Measurements from ENCODE around the gene HHEX. TPM values are rescaled to one million over a fixed set of nuclear protein-coding genes. Genes with fewer than 3 reads are reported as not detected.

Gene HHEX
- total and polyA plus RNA-seq, 10 of the 15 experiments (the other 5 are each of a cell fraction or from before 2014, with no cell fraction given), result 3.9 to 32.8 (median 16.4) TPM

- TF ChIP-seq TAF1 (IDR thresholded peaks at IDR 0.05; ENCODE audit: borderline replicate concordance, low read depth, low read length) (no peak), ELK1 (IDR thresholded peaks at IDR 0.05; ENCODE audit: low read depth, low read length) (no peak), TBL1XR1 (IDR thresholded peaks at IDR 0.05; ENCODE audit: low read depth, low read length) (peak; percentile 55), EP300 (IDR thresholded peaks at IDR 0.05; ENCODE audit: borderline replicate concordance in 1 of 2, control insufficient read depth in 1 of 2, low read depth in 2 of 2, low read length in 2 of 2) (peak in 1 of 2 experiments; percentile 6; a peak in 1 of 4 replicates), SPI1 (IDR thresholded peaks at IDR 0.05; ENCODE audit: borderline replicate concordance, insufficient read depth, low read depth, low read length) (no peak), FOS (IDR thresholded peaks at IDR 0.05; ENCODE audit: borderline replicate concordance, extremely low read depth, insufficient read length) (no peak), ZZZ3 (IDR thresholded peaks at IDR 0.05; ENCODE audit: control insufficient read depth, insufficient read length, low read depth) (no peak), JUNB (IDR thresholded peaks at IDR 0.05) (no peak), NR2C2 (IDR thresholded peaks at IDR 0.05; ENCODE audit: borderline replicate concordance, control insufficient read depth, insufficient read length, low read depth) (no peak), KAT2A (conservative IDR thresholded peaks at IDR 0.05; ENCODE audit: control insufficient read depth, low read depth, low read length) (no peak), SMAD1 (IDR thresholded peaks at IDR 0.05; ENCODE audit: low read depth, partially characterized antibody) (no peak), MEF2B (IDR thresholded peaks at IDR 0.05; ENCODE audit: partially characterized antibody, poor library complexity, severe bottlenecking) (peak; percentile 36), ZBTB33 (IDR thresholded peaks at IDR 0.05) (no peak), ZNF217 (IDR thresholded peaks at IDR 0.05) (no peak), MYB (IDR thresholded peaks at IDR 0.05; ENCODE audit: borderline replicate concordance, low read depth, low read length) (no peak), PAX5 (IDR thresholded peaks at IDR 0.05; ENCODE audit: borderline replicate concordance, low read depth, low read length) (no peak), CHD4 (IDR thresholded peaks at IDR 0.05) (no peak), SMARCA5 (IDR thresholded peaks at IDR 0.05) (no peak), TCF12 (IDR thresholded peaks at IDR 0.05; ENCODE audit: low read depth, low read length) (peak; percentile 81), RAD51 (IDR thresholded peaks at IDR 0.05) (no peak)
- TF ChIP-seq, protein P1, sequence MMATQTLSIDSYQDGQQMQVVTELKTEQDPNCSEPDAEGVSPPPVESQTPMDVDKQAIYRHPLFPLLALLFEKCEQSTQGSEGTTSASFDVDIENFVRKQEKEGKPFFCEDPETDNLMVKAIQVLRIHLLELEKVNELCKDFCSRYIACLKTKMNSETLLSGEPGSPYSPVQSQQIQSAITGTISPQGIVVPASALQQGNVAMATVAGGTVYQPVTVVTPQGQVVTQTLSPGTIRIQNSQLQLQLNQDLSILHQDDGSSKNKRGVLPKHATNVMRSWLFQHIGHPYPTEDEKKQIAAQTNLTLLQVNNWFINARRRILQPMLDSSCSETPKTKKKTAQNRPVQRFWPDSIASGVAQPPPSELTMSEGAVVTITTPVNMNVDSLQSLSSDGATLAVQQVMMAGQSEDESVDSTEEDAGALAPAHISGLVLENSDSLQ (IDR thresholded peaks at IDR 0.05), result no peak
- TF ChIP-seq, protein P2, sequence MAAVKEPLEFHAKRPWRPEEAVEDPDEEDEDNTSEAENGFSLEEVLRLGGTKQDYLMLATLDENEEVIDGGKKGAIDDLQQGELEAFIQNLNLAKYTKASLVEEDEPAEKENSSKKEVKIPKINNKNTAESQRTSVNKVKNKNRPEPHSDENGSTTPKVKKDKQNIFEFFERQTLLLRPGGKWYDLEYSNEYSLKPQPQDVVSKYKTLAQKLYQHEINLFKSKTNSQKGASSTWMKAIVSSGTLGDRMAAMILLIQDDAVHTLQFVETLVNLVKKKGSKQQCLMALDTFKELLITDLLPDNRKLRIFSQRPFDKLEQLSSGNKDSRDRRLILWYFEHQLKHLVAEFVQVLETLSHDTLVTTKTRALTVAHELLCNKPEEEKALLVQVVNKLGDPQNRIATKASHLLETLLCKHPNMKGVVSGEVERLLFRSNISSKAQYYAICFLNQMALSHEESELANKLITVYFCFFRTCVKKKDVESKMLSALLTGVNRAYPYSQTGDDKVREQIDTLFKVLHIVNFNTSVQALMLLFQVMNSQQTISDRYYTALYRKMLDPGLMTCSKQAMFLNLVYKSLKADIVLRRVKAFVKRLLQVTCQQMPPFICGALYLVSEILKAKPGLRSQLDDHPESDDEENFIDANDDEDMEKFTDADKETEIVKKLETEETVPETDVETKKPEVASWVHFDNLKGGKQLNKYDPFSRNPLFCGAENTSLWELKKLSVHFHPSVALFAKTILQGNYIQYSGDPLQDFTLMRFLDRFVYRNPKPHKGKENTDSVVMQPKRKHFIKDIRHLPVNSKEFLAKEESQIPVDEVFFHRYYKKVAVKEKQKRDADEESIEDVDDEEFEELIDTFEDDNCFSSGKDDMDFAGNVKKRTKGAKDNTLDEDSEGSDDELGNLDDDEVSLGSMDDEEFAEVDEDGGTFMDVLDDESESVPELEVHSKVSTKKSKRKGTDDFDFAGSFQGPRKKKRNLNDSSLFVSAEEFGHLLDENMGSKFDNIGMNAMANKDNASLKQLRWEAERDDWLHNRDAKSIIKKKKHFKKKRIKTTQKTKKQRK (IDR thresholded peaks at IDR 0.05; ENCODE audit: low read depth, low read length), result no peak
- TF ChIP-seq, protein P3, sequence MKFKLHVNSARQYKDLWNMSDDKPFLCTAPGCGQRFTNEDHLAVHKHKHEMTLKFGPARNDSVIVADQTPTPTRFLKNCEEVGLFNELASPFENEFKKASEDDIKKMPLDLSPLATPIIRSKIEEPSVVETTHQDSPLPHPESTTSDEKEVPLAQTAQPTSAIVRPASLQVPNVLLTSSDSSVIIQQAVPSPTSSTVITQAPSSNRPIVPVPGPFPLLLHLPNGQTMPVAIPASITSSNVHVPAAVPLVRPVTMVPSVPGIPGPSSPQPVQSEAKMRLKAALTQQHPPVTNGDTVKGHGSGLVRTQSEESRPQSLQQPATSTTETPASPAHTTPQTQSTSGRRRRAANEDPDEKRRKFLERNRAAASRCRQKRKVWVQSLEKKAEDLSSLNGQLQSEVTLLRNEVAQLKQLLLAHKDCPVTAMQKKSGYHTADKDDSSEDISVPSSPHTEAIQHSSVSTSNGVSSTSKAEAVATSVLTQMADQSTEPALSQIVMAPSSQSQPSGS (IDR thresholded peaks at IDR 0.05; ENCODE audit: low read length), result peak; percentile 29; the same call in 1 of the 2 replicates
These were observed 40.1 kb downstream of the HHEX start (continued) for GRCh38 chr10:92729886-92730285.
